Suprapubic skin (tissue), 3 donors: ENCODE measurements around the gene OR8S1.
"Not testable (repeated sequence)": the region's sequence is repeated elsewhere in the genome, so short reads cannot be mapped to it uniquely, and the experiment has no call there.

ENCODE experiments used
- EP300 ChIP-seq: sonication (generic); formaldehyde crosslinking; IDR thresholded peaks from one replicate; pipeline ENCODE4 v1.6.1; 2017; ENCODE audit warnings: antibody characterized with exemption
- POLR2A ChIP-seq, 2 donors: fragments of 450-650 bp; IDR thresholded peaks; one replicate each; pipeline ENCODE4 v1.6.1; 2017; ENCODE audit warnings: antibody characterized with exemption in 2 of 2, mild to moderate bottlenecking in 2 of 2, moderate library complexity in 2 of 2
- TF ChIP-seq, protein P1 (sequence below), 2 donors: fragments of 200-600 bp in 1 of 2; fragments of 450-650 bp in 1 of 2; sonication (generic) in 1 of 2; IDR thresholded peaks; one replicate each; pipeline ENCODE4 v1.5.1; 2016 to 2019; ENCODE audit warnings: antibody characterized with exemption in 2 of 2, mild to moderate bottlenecking in 1 of 2, moderate library complexity in 1 of 2

DNA sequence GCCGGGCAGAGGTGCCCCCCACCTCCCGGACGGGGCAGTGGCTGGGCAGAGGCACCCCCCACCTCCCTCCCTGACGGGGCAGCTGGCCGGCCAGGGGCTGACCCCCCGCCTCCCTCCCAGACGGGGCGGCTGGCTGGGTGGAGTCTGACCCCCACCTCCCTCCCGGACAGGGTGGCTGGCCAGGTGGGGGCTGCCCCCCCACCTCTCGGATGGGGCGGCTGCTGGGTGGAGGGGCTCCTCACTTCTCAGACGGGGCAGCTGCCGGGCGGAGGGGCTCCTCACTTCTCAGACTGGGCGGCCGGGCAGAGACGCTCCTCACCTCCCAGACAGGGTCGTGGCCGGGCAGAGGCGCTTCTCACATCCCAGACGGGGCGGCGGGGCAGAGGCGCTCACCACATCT is 5.1 kb upstream of the OR8S1 start:
- TF ChIP-seq POLR2A (IDR thresholded peaks at IDR 0.05); EP300: not testable (repeated sequence)
- TF ChIP-seq, protein P1, sequence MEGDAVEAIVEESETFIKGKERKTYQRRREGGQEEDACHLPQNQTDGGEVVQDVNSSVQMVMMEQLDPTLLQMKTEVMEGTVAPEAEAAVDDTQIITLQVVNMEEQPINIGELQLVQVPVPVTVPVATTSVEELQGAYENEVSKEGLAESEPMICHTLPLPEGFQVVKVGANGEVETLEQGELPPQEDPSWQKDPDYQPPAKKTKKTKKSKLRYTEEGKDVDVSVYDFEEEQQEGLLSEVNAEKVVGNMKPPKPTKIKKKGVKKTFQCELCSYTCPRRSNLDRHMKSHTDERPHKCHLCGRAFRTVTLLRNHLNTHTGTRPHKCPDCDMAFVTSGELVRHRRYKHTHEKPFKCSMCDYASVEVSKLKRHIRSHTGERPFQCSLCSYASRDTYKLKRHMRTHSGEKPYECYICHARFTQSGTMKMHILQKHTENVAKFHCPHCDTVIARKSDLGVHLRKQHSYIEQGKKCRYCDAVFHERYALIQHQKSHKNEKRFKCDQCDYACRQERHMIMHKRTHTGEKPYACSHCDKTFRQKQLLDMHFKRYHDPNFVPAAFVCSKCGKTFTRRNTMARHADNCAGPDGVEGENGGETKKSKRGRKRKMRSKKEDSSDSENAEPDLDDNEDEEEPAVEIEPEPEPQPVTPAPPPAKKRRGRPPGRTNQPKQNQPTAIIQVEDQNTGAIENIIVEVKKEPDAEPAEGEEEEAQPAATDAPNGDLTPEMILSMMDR (IDR thresholded peaks at IDR 0.05) = not testable (repeated sequence)
